Spinal cord (tissue), 10 donors: Measurements from ENCODE around the gene NLRP4. TPM values are rescaled to one million over a fixed set of nuclear protein-coding genes. Genes with fewer than 3 reads are reported as not detected.

Experiments
- DNase-seq, 6 donors: peaks; one replicate each; pipeline versions ENCODE4 v3.0.0 to v3.0.0-alpha.2; 2013 to 2015; ENCODE audit warnings: low spot score in 6 of 6, low read depth in 4 of 6
- H3K27ac ChIP-seq: one replicate; pipeline ENCODE4 v1.5.1; 2013; ENCODE audit warnings: low read depth, low read length, control low read depth
- H3K27me3 ChIP-seq: one replicate; pipeline ENCODE4 v1.6.1; 2013; ENCODE audit warnings: low read length; ENCODE audit not compliant: control insufficient read depth, insufficient read depth
- H3K36me3 ChIP-seq: one replicate; pipeline ENCODE4 v1.6.1; 2013; ENCODE audit warnings: low read length; ENCODE audit not compliant: control insufficient read depth, insufficient read depth
- H3K4me1 ChIP-seq: one replicate; pipeline ENCODE4 v1.6.1; 2013; ENCODE audit warnings: low read length; ENCODE audit not compliant: control insufficient read depth, insufficient read depth
- H3K4me3 ChIP-seq: one replicate; pipeline ENCODE4 v1.5.1; 2013; ENCODE audit warnings: low read depth, low read length, control low read depth
- H3K9me3 ChIP-seq: one replicate; pipeline ENCODE4 v1.6.1; 2013; ENCODE audit warnings: low read length; ENCODE audit not compliant: control insufficient read depth, insufficient read depth
- WGBS: methylation state at CpG from one replicate; pipeline ENCODE4 v1.1.5; 2013; ENCODE audit warnings: missing lambda C conversion rate; ENCODE audit not compliant: insufficient coverage; 5-methylcytosine and 5-hydroxymethylcytosine counted together
- polyA plus RNA-seq, 2 donors: library from polyadenylated mRNA; unstranded; fragments of 120-200 nt; gene quantifications; one replicate each; pipeline ENCODE4 v1.2.1, GENCODE V29; 2013; ENCODE audit not compliant: insufficient read length in 2 of 2
- total RNA-seq, 2 donors: library from RNA; depleted of rRNA in 1 of 2; stranded (reverse); fragments of 120-200 nt in 1 of 2; fragments of >200 nt in 1 of 2; gene quantifications; one replicate each; pipeline versions ENCODE4 v1.2.3 to v1.2.4, GENCODE V29; 2013 to 2014
- donor health status: healthy.

NLRP4 gene
- total and polyA plus RNA-seq, 4 donors = not detected

GRCh38 chr19:55867101-55867500, 30.8 kb downstream of the NLRP4 start:
- DNase-seq = no peak
- H3K27ac ChIP-seq = no peak overlapping the region
- WGBS = 83% methylated on average over 6 of the region's 7 CpGs

GRCh38 chr19:55870736-55871135, 34.4 kb downstream of the NLRP4 start:
- WGBS = 81% methylated on average over 11 of the region's 11 CpGs
- Histone ChIP-seq H3K27me3 (no peaks in the 10 kb centered on the region), H3K27ac (no peak overlapping the region), H3K4me1 (no peaks in the 10 kb centered on the region), H3K36me3 (no peaks in the 10 kb centered on the region), H3K9me3 (peaks cover 2% of the 10 kb centered on the region), H3K4me3 (no peak overlapping the region)
- DNase-seq = no peak

More at GRCh38 chr19:55867101-55867500, 30.8 kb downstream of the NLRP4 start:
- no peaks in the 10 kb centered on the region for H3K4me1 ChIP-seq
- H3K9me3 ChIP-seq = peaks cover 2% of the 10 kb centered on the region
- no peaks in the 10 kb centered on the region for H3K27me3 ChIP-seq
- no peak overlapping the region for H3K4me3 ChIP-seq
- H3K36me3 ChIP-seq = no peaks in the 10 kb centered on the region

- 45% methylated on average over 3 of the region's 3 CpGs for WGBS
- no peak for DNase-seq
- no peaks in the 10 kb centered on the region for H3K36me3 ChIP-seq
- H3K27ac ChIP-seq = no peak overlapping the region
- no peak overlapping the region for H3K4me3 ChIP-seq
- no peaks in the 10 kb centered on the region for H3K9me3 ChIP-seq
- H3K27me3 ChIP-seq = no peaks in the 10 kb centered on the region
- H3K4me1 ChIP-seq = no peaks in the 10 kb centered on the region
These were observed 40.9 kb downstream of the NLRP4 start for GRCh38 chr19:55877211-55877610.

GRCh38 chr19:55882626-55883025, 46.3 kb downstream of the NLRP4 start:
- no peak for DNase-seq
- no peaks in the 10 kb centered on the region for H3K4me1 ChIP-seq
- H3K4me3 ChIP-seq = no peak overlapping the region
- H3K9me3 ChIP-seq = peaks cover 3% of the 10 kb centered on the region
- H3K27ac ChIP-seq = no peak overlapping the region
- WGBS = 62% methylated on average over 4 of the region's 4 CpGs
- H3K36me3 ChIP-seq = no peaks in the 10 kb centered on the region
- H3K27me3 ChIP-seq = no peaks in the 10 kb centered on the region

GRCh38 chr19:55898911-55899310, 62.6 kb downstream of the NLRP4 start:
- WGBS = 76% methylated on average over 6 of the region's 12 CpGs
- no peaks in the 10 kb centered on the region for H3K36me3 ChIP-seq
- H3K27ac ChIP-seq = no peak overlapping the region
- DNase-seq = no peak
- no peaks in the 10 kb centered on the region for H3K9me3 ChIP-seq
- no peak overlapping the region for H3K4me3 ChIP-seq
- no peaks in the 10 kb centered on the region for H3K4me1 ChIP-seq
- no peaks in the 10 kb centered on the region for H3K27me3 ChIP-seq

GRCh38 chr19:55901369-55902079, 65.2 kb downstream of the NLRP4 start:
- Histone ChIP-seq H3K27ac (no peak overlapping the region), H3K27me3 (no peaks in the 10 kb centered on the region), H3K9me3 (no peaks in the 10 kb centered on the region), H3K4me3 (no peak overlapping the region), H3K4me1 (no peaks in the 10 kb centered on the region), H3K36me3 (no peaks in the 10 kb centered on the region)
- 78% methylated on average over 13 of the region's 13 CpGs for WGBS
- no peak for DNase-seq

- Histone ChIP-seq H3K36me3 (no peaks in the 10 kb centered on the region), H3K4me1 (no peaks in the 10 kb centered on the region), H3K27ac (no peak overlapping the region), H3K9me3 (no peaks in the 10 kb centered on the region), H3K4me3 (no peak overlapping the region), H3K27me3 (no peaks in the 10 kb centered on the region)
- DNase-seq = no peak
- WGBS = 61% methylated on average over 5 of the region's 9 CpGs
These were observed 65.9 kb downstream of the NLRP4 start for GRCh38 chr19:55902080-55902751.

- no peaks in the 10 kb centered on the region for H3K36me3 ChIP-seq
- H3K27me3 ChIP-seq = no peaks in the 10 kb centered on the region
- H3K4me1 ChIP-seq = no peaks in the 10 kb centered on the region
- H3K9me3 ChIP-seq = no peaks in the 10 kb centered on the region
- 75% methylated on average over 6 of the region's 7 CpGs for WGBS
- no peak for DNase-seq
- no peak overlapping the region for H3K4me3 ChIP-seq
- no peak overlapping the region for H3K27ac ChIP-seq
These were observed 70.9 kb downstream of the NLRP4 start for GRCh38 chr19:55907286-55907685.

- no CpG with 5 or more reads among the region's 3 CpGs for WGBS
- no peak overlapping the region for H3K4me3 ChIP-seq
- H3K9me3 ChIP-seq = no peaks in the 10 kb centered on the region
- DNase-seq = no peak
- H3K36me3 ChIP-seq = no peaks in the 10 kb centered on the region
- H3K27me3 ChIP-seq = no peaks in the 10 kb centered on the region
- no peak overlapping the region for H3K27ac ChIP-seq
- no peaks in the 10 kb centered on the region for H3K4me1 ChIP-seq
These were observed 71.4 kb downstream of the NLRP4 start for GRCh38 chr19:55907746-55908145.

- H3K36me3 ChIP-seq = no peaks in the 10 kb centered on the region
- H3K27ac ChIP-seq = no peak overlapping the region
- DNase-seq = no peak
- no peaks in the 10 kb centered on the region for H3K9me3 ChIP-seq
- H3K27me3 ChIP-seq = no peaks in the 10 kb centered on the region
- 53% methylated on average over 2 of the region's 2 CpGs for WGBS
- no peak overlapping the region for H3K4me3 ChIP-seq
- H3K4me1 ChIP-seq = no peaks in the 10 kb centered on the region
These were observed 73.5 kb downstream of the NLRP4 start for GRCh38 chr19:55909801-55910200.
